ENCODE measurements around the gene IDH3G.

DNA sequence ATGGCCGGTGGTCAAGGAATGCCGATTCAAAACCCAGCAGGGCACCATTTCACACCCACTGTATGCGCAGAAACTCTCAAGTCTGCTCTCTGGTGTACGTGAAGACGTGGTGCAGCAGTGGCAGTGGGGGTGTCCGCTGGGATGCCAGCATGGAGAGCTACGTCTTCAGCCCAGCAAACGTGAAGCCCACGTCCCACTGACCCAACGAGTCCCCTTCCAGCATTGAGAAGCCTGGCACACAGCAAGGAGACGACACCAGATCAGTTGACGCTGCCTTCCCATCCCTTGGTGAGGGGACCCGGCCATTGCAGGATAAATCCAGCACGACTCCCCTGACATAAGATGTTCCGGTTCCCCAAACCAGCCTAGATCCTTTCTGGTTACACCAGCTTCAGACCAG is 32.3 kb downstream of the IDH3G start:
- TF ChIP-seq, protein P1, sequence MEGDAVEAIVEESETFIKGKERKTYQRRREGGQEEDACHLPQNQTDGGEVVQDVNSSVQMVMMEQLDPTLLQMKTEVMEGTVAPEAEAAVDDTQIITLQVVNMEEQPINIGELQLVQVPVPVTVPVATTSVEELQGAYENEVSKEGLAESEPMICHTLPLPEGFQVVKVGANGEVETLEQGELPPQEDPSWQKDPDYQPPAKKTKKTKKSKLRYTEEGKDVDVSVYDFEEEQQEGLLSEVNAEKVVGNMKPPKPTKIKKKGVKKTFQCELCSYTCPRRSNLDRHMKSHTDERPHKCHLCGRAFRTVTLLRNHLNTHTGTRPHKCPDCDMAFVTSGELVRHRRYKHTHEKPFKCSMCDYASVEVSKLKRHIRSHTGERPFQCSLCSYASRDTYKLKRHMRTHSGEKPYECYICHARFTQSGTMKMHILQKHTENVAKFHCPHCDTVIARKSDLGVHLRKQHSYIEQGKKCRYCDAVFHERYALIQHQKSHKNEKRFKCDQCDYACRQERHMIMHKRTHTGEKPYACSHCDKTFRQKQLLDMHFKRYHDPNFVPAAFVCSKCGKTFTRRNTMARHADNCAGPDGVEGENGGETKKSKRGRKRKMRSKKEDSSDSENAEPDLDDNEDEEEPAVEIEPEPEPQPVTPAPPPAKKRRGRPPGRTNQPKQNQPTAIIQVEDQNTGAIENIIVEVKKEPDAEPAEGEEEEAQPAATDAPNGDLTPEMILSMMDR (IDR thresholded peaks at IDR 0.05): no peak
- TF ChIP-seq POLR2AphosphoS5 (IDR thresholded peaks at IDR 0.05; ENCODE audit: low read depth, low read length): no peak
- TF ChIP-seq, protein P2, sequence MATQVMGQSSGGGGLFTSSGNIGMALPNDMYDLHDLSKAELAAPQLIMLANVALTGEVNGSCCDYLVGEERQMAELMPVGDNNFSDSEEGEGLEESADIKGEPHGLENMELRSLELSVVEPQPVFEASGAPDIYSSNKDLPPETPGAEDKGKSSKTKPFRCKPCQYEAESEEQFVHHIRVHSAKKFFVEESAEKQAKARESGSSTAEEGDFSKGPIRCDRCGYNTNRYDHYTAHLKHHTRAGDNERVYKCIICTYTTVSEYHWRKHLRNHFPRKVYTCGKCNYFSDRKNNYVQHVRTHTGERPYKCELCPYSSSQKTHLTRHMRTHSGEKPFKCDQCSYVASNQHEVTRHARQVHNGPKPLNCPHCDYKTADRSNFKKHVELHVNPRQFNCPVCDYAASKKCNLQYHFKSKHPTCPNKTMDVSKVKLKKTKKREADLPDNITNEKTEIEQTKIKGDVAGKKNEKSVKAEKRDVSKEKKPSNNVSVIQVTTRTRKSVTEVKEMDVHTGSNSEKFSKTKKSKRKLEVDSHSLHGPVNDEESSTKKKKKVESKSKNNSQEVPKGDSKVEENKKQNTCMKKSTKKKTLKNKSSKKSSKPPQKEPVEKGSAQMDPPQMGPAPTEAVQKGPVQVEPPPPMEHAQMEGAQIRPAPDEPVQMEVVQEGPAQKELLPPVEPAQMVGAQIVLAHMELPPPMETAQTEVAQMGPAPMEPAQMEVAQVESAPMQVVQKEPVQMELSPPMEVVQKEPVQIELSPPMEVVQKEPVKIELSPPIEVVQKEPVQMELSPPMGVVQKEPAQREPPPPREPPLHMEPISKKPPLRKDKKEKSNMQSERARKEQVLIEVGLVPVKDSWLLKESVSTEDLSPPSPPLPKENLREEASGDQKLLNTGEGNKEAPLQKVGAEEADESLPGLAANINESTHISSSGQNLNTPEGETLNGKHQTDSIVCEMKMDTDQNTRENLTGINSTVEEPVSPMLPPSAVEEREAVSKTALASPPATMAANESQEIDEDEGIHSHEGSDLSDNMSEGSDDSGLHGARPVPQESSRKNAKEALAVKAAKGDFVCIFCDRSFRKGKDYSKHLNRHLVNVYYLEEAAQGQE (IDR thresholded peaks at IDR 0.05; ENCODE audit: insufficient read depth in 1 of 2, low read depth in 2 of 2, low read length in 1 of 2): no peak
